IMR-90 (cell line): ENCODE data around the gene UBE2S. TPM values are rescaled to one million over a fixed set of nuclear protein-coding genes. Genes with fewer than 3 reads are reported as not detected.

Experiments
- ATAC-seq: fragments of 200-7000 bp; cut with Tn5 transposase; 2 replicates; pipeline ENCODE4 v1.9.1; 2020; ENCODE audit warnings: low read depth, mild to moderate bottlenecking, moderate library complexity
- BruUV-seq: library from RNA; stranded (reverse); fragments of 400-500 nt; replicated peaks from 2 replicates; lab custom pipeline; 2021; lab: Mats Ljungman, UMichigan
- CTCF ChIA-PET: fragments of 300-600 bp; formaldehyde crosslinking; extraction: SDS; loops from one replicate; lab custom pipeline; 2021; ENCODE audit warnings: antibody characterized with exemption; lab: Yijun Ruan, JAX
- POLR2A ChIA-PET: fragments of 300-600 bp; sonication (Branson Sonifier 250); formaldehyde crosslinking; loops from one replicate; lab custom pipeline; 2022; ENCODE audit warnings: antibody characterized with exemption; ENCODE audit not compliant: unreplicated experiment; lab: Charles Lee
- DNase-seq: peaks from one replicate; pipeline ENCODE4 v3.0.0; 2013
- H2AFZ ChIP-seq: replicated peaks from 2 replicates; pipeline ENCODE3; 2013; ENCODE audit warnings: low read length, mild to moderate bottlenecking; ENCODE audit not compliant: poor library complexity
- H2AK5ac ChIP-seq: 2 replicates; pipeline ENCODE4 v1.6.1; 2013; ENCODE audit warnings: low read depth, low read length, inconsistent platforms
- H2AK9ac ChIP-seq: replicated peaks from 2 replicates; pipeline ENCODE3; 2013; ENCODE audit warnings: mild to moderate bottlenecking, low read depth, low read length, moderate library complexity; ENCODE audit not compliant: poor library complexity
- H2BK120ac ChIP-seq: 2 replicates; pipeline ENCODE4 v1.6.1; 2013; ENCODE audit warnings: low read depth, low read length, inconsistent platforms
- H2BK15ac ChIP-seq: 3 replicates; pipeline ENCODE4 v1.6.1; 2013; ENCODE audit warnings: low read depth, low read length, inconsistent platforms
- H2BK20ac ChIP-seq: 2 replicates; pipeline ENCODE4 v1.6.1; 2013; ENCODE audit warnings: low read depth, mild to moderate bottlenecking, inconsistent platforms, low read length, moderate library complexity
- H2BK5ac ChIP-seq: 2 replicates; pipeline ENCODE4 v1.6.1; 2013; ENCODE audit warnings: mild to moderate bottlenecking, low read depth, low read length, inconsistent platforms; ENCODE audit not compliant: poor library complexity, severe bottlenecking
- H3K14ac ChIP-seq: replicated peaks from 2 replicates; pipeline ENCODE4 v1.6.1; 2013; ENCODE audit warnings: low read depth, low read length, inconsistent platforms
- H3K18ac ChIP-seq: 2 replicates; pipeline ENCODE4 v1.6.1; 2013; ENCODE audit warnings: low read depth, low read length, control low read depth
- H3K23ac ChIP-seq: 2 replicates; pipeline ENCODE4 v1.6.1; 2013; ENCODE audit warnings: low read depth, low read length, inconsistent platforms
- H3K27ac ChIP-seq: 2 replicates; pipeline ENCODE4 v1.5.1; 2013; ENCODE audit warnings: mild to moderate bottlenecking, control low read depth, low read length; ENCODE audit not compliant: insufficient read depth
- H3K27me3 ChIP-seq: 2 replicates; pipeline ENCODE4 v1.6.1; 2013; ENCODE audit warnings: low read length; ENCODE audit not compliant: control insufficient read depth, insufficient read depth
- H3K36me3 ChIP-seq: 2 replicates; pipeline ENCODE4 v1.6.1; 2013; ENCODE audit warnings: low read length, mixed read lengths; ENCODE audit not compliant: control insufficient read depth, insufficient read depth
- H3K4ac ChIP-seq: 2 replicates; pipeline ENCODE4 v1.6.1; 2013; ENCODE audit warnings: low read depth, low read length, inconsistent platforms
- H3K4me1 ChIP-seq: 2 replicates; pipeline ENCODE4 v1.6.1; 2013; ENCODE audit warnings: low read length, mixed read lengths; ENCODE audit not compliant: control insufficient read depth, insufficient read depth
- H3K4me2 ChIP-seq: 2 replicates; pipeline ENCODE4 v1.6.1; 2013; ENCODE audit warnings: low read depth, mild to moderate bottlenecking, control low read depth, low read length, moderate library complexity
- H3K4me3 ChIP-seq: 2 replicates; pipeline ENCODE4 v1.5.1; 2013; ENCODE audit warnings: low read depth, mild to moderate bottlenecking, control low read depth, low read length, moderate library complexity; ENCODE audit not compliant: insufficient read depth
- H3K56ac ChIP-seq: 2 replicates; pipeline ENCODE4 v1.6.1; 2013; ENCODE audit warnings: low read length, inconsistent platforms; ENCODE audit not compliant: insufficient read depth; ENCODE audit errors: extremely low read depth
- H3K79me1 ChIP-seq, 2 experiments: 2 replicates each; pipeline ENCODE4 v1.6.1; 2013; ENCODE audit warnings: low read length in 2 of 2, inconsistent platforms in 1 of 2, low read depth in 1 of 2
- H3K9ac ChIP-seq: 2 replicates; pipeline ENCODE4 v1.6.1; 2013; ENCODE audit warnings: low read depth, low read length, control low read depth
- H3K9me1 ChIP-seq: 2 replicates; pipeline ENCODE4 v1.6.1; 2013; ENCODE audit warnings: low read length, inconsistent platforms; ENCODE audit not compliant: insufficient read depth
- H3K9me3 ChIP-seq: 2 replicates; pipeline ENCODE4 v1.6.1; 2013; ENCODE audit warnings: low read length; ENCODE audit not compliant: control insufficient read depth, insufficient read depth
- H4K20me1 ChIP-seq: 2 replicates; pipeline ENCODE4 v1.6.1; 2013; ENCODE audit warnings: low read length, inconsistent platforms; ENCODE audit not compliant: insufficient read depth
- H4K5ac ChIP-seq: 2 replicates; pipeline ENCODE4 v1.6.1; 2013; ENCODE audit warnings: mild to moderate bottlenecking, low read depth, low read length, control low read depth
- H4K8ac ChIP-seq, 2 experiments: 2 replicates each; pipeline ENCODE4 v1.6.1; 2013; ENCODE audit warnings: low read depth in 2 of 2, low read length in 2 of 2, control low read depth in 1 of 2, inconsistent platforms in 1 of 2
- H4K91ac ChIP-seq: 2 replicates; pipeline ENCODE4 v1.6.1; 2013; ENCODE audit warnings: low read depth, low read length, inconsistent platforms; ENCODE audit not compliant: insufficient read depth
- MAFK ChIP-seq: IDR thresholded peaks from 2 replicates; pipeline ENCODE4 v1.6.1; 2012; ENCODE audit warnings: low read depth, low read length, improper control_type of control experiment
- WGBS, 2 experiments: methylation state at CpG; one replicate each; pipeline versions ENCODE4 v1.1.5 to v1.1.7; 2013; ENCODE audit warnings: missing lambda C conversion rate in 2 of 2; ENCODE audit not compliant: insufficient read length in 1 of 2; ENCODE audit errors: extremely low coverage in 2 of 2; 5-methylcytosine and 5-hydroxymethylcytosine counted together
- dilution Hi-C: fragments of 300-500 bp; cut with HindIII; formaldehyde crosslinking; loops from one replicate; pipeline ENCODE4 v1.14.3; 2018; ENCODE audit warnings: low sequenced_read_pairs; ENCODE audit not compliant: unreplicated experiment
- in situ Hi-C: fragments of 300-500 bp; cut with MboI; formaldehyde crosslinking; loops from 3 replicates; pipeline ENCODE4 v1.14.3; 2019; ENCODE audit warnings: low sequenced_read_pairs, inconsistent platforms, mixed read lengths
- intact Hi-C: fragments of 100-400 bp; cut with micrococcal nuclease; formaldehyde crosslinking; loops from 2 replicates; pipeline ENCODE4 v1.10.0; 2022
- polyA plus RNA-seq, 3 experiments: library from polyadenylated mRNA; depleted of rRNA; stranded (reverse); fragments of >200 nt; gene quantifications; 2 replicates each; pipeline ENCODE4 v1.2.3, GENCODE V29; 2012; ENCODE audit warnings: low replicate concordance in 1 of 3
- total RNA-seq: library from RNA; depleted of rRNA; stranded (reverse); fragments of >200 nt; gene quantifications from 2 replicates; pipeline ENCODE4 v1.2.3, GENCODE V29; 2012

The UBE2S gene
- total and polyA plus RNA-seq, 2 of the 4 experiments (the other 2 are of a cell fraction) = 69.5 to 104 TPM

DNA sequence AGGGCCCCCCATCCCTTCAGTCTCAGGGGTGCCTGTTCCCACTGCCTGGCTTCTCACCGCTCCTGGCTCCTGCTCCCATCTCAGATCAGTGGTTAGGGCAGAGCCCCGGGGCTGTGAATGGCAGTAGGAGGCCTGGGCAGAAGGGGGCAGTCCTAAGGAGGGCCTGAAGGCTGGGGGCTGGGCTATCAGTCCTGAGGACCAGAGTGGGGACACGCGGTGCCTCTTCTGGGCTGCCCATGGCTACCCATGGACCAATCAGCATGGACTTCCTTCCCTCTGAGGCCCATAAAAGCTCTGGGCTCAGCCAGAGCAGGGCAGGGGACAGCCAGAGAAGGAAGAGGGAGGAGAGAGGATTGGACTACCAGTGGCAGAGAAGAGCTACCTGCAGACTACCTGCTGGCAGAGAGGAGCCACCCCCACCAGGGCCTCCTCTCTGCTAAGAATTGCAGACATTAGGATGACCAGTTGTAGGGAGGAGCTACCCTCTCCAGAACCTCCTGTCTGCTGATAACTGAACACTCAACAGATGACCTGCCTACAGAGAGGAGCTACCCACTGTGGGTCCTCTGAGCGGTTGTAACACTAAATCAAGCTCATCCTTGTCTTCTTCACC lies 12.1 kb upstream of the UBE2S start:
- Histone ChIP-seq H3K56ac (no peak overlapping the region), H2BK15ac (no peak overlapping the region), H2AK5ac (no peak overlapping the region), H3K9me1 (0 out of 2 replicates have a peak, but pooled peaks cover 4% of the 10 kb centered on the region), H3K4me1 (no peaks in the 10 kb centered on the region), H2BK120ac (no peak overlapping the region), H3K4me3 (no peak overlapping the region), H2AFZ (no peak overlapping the region), H3K14ac (no peak overlapping the region), H3K9ac (no peak overlapping the region), H3K4ac (no peak overlapping the region), H3K79me1 (no peaks in the 10 kb centered on the region), H3K36me3 (no peaks in the 10 kb centered on the region), H4K20me1 (no peaks in the 10 kb centered on the region; the same call in 1 of the 2 replicates), H4K91ac (no peak overlapping the region), H3K27ac (no peak overlapping the region), H3K4me2 (no peak overlapping the region), H2BK20ac (no peak overlapping the region), H4K5ac (no peak overlapping the region), H2AK9ac (no peak overlapping the region), H3K23ac (no peak overlapping the region), H3K9me3 (no peaks in the 10 kb centered on the region), H3K18ac (no peak overlapping the region), H3K27me3 (peaks cover 16% of the 10 kb centered on the region), H4K8ac (no peak overlapping the region), H2BK5ac (no peak overlapping the region)
- dilution Hi-C loops = no loop called here
- DNase-seq = no peak
- intact Hi-C loops = loop anchor here (2.0 kb wide), 1 partner anchor 161 kb away; the partner anchor contains the start of gene PPP6R1
- WGBS, 2 experiments = 33% methylated on average over 1 of the region's 5 CpGs; no CpG with 5 or more reads in 1 of the 2 experiments
- POLR2A ChIA-PET = no interaction called here
- no TSS peak for BruUV-seq
- in situ Hi-C loops = loop anchor here (5.0 kb wide), 1 partner anchor 282 kb away; no protein-coding TSS in a partner anchor
- CTCF ChIA-PET = interaction anchor here (0.8 kb wide), 1 partner anchor 279 kb away, joined by 3 read pairs; no protein-coding TSS in a partner anchor
- ATAC-seq = no peak
- TF ChIP-seq MAFK = no peak
